SIG-M5 treated with dmso at 0.1 percent for 504 hours (cell line): ENCODE data around the gene ETNK2.
A peak's percentile ranks its signal among the peaks of the same experiment; 100 is the strongest.

ENCODE experiments used
- DNase-seq: peaks from one replicate; lab custom pipeline; 2025; ENCODE audit not compliant: unreplicated experiment; lab: John Stamatoyannopoulos, UW

Gene ETNK2, protein sequence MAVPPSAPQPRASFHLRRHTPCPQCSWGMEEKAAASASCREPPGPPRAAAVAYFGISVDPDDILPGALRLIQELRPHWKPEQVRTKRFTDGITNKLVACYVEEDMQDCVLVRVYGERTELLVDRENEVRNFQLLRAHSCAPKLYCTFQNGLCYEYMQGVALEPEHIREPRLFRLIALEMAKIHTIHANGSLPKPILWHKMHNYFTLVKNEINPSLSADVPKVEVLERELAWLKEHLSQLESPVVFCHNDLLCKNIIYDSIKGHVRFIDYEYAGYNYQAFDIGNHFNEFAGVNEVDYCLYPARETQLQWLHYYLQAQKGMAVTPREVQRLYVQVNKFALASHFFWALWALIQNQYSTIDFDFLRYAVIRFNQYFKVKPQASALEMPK

DNA sequence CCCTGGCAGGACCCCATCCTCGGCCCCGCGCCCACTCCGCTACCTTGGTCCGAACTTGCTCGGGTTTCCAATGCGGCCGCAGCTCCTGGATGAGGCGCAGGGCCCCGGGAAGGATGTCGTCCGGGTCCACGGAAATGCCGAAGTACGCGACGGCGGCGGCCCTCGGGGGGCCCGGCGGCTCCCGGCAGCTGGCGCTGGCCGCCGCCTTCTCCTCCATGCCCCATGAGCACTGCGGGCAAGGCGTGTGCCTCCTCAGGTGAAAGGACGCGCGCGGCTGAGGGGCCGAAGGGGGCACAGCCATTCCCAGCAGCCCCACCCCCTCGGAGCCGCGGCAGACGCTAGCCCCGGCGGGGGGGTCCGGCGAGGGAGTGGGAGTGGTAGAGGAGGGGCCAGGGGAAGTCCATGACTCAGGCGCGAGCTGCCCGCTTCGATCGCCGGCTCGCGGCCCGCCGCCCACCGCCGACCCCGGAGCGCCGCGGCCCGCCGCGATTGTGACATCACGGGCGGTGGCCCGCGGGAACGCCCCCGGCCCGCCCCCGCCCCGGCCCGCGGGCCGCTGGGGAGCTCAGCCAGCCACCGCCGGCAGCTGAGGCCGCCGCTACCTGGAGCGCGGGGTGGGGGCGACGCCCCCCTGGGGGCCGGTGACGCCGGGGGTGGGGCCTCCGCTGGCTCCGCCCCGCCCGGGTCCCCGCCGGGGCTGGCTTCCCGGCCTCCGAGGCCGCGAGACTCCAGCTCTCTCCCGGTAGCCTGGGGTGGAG, at the start of gene ETNK2:
Gene ETNK2 (minus strand): TSS at position 493 of the 758 bp plus-strand sequence. CDS start 192 bp downstream, at position 301.
- peak; percentile 21 for DNase-seq

- DNase-seq = no peak
Observed at GRCh38 chr1:204201348-204202040, 49.6 kb upstream of the ETNK2 start.

- no peak for DNase-seq
Observed at GRCh38 chr1:204199579-204199978, 47.7 kb upstream of the ETNK2 start.

- DNase-seq = peak; percentile 47
Observed at GRCh38 chr1:204198348-204199340, 46.8 kb upstream of the ETNK2 start.

GRCh38 chr1:204197068-204197467, 45.2 kb upstream of the ETNK2 start:
- DNase-seq = no peak

DNA sequence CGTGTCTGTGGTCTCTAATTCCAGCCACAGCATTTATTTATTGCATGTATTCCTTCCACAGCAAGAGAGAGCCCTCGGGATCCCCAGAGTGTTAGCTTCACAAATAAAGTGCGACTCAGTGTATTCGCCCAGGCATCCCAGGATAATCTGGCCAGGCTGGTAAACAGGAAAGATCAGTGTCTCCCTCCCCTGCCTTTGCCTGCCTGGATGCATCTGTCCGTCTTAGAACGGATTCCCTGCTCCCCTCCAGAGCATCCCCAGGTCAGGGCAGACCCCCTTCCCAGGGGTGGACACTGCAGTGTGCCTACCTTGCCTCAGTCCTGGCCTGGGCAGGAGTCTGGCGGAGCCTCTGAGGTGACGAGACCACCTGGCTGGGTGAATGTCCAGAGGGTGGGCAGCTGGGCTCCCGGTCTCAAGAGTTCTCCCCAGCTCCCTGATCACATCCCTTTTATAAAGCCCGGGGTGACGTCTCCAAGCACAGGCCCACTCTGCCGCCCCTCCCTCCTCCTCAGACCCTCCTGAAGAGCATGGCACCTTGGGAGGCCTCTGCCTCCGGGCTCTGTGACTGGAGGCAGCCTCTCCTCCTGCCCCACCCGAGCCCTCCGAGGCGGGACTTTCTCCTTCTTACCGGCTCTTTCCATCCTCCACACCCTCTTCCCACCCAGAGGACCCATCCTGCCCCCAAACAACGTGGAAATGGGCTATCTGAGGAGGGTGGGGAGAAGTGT, 44.4 kb upstream of the ETNK2 start, which contains the start of gene KISS1:
Gene KISS1 (minus strand): TSS at position 424 of the 728 bp plus-strand sequence. CDS start 3,615 bp downstream, outside the sequence.
- no peak for DNase-seq

- DNase-seq = no peak
Observed at GRCh38 chr1:204194771-204195170, 42.9 kb upstream of the ETNK2 start.

DNA sequence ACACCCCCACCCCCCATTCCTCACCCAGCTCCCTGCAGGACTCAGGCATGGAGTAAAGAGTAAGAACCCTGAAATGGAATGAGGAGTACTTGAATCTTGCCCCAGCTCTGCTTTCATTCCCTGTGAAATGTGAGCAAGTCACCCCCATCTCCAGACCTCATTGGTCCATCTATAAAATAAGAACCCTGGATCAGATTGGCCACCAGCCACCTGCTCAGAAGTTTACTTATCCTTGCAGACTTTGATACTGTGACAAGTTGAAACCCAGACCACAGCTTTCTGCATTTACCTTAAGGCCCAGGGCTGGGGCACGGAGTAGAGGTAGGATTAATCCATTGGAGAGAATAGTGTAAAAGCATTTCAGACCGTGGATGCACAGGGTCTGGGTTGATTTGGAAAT, 42.2 kb upstream of the ETNK2 start:
- DNase-seq = peak; percentile 15

DNA sequence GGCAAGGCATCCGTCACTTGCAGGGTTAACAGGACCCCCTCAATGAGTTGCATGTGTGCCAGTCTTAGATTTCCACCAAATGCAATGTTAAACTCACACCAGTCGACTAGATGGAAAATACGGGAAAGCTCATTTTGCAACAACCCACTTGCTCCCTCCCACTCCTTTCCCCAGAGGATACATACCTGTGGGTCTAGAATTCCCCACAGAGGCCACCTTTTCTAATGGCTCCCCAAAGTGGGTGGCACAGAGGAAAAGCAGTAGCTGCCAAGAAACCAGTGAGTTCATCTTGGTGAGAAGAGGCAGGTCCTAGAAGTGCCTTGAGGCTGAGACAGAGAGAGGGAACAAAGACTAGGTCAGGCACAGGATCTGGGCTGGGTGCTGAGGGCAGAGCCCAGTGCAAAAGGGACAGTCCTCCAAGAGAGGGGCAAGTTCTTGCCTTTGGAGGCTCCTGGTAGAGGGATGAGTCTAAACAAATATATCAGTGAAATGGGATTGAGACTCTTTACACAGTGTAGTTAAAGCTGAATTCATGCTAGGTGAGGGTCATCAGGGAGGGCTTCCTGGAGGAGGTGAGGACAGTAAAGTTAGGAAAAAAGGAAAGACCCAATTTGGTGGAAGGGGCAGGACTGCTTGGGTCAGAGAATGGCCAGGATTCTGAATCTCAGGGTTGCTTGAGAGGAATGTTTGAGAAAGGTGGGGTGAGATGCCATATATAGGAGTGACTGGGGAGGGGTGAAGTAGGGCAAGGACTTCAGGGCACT, 40.9 kb upstream of the ETNK2 start:
- no peak for DNase-seq

DNA sequence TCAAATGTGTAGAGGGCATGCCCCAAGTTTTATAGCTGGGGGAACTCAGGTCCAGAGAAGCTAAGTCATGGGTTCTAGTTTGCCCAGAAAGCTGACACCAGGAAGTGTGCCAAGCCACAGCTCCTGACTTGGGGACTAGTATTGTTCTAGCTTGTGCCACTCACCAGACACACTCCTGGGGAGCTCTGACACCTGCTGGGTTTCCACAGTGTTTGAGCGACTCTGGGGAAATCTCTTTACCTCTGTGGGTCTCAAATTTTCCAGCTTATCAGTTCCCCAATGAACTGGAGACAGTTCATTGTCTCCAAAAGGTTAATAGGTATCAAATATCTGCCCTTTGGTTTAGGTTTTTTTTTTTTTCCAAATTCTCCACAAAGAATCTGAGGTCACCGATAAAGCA, 40.2 kb upstream of the ETNK2 start:
- no peak for DNase-seq

GRCh38 chr1:204191456-204191855, 39.6 kb upstream of the ETNK2 start:
- no peak for DNase-seq

DNA sequence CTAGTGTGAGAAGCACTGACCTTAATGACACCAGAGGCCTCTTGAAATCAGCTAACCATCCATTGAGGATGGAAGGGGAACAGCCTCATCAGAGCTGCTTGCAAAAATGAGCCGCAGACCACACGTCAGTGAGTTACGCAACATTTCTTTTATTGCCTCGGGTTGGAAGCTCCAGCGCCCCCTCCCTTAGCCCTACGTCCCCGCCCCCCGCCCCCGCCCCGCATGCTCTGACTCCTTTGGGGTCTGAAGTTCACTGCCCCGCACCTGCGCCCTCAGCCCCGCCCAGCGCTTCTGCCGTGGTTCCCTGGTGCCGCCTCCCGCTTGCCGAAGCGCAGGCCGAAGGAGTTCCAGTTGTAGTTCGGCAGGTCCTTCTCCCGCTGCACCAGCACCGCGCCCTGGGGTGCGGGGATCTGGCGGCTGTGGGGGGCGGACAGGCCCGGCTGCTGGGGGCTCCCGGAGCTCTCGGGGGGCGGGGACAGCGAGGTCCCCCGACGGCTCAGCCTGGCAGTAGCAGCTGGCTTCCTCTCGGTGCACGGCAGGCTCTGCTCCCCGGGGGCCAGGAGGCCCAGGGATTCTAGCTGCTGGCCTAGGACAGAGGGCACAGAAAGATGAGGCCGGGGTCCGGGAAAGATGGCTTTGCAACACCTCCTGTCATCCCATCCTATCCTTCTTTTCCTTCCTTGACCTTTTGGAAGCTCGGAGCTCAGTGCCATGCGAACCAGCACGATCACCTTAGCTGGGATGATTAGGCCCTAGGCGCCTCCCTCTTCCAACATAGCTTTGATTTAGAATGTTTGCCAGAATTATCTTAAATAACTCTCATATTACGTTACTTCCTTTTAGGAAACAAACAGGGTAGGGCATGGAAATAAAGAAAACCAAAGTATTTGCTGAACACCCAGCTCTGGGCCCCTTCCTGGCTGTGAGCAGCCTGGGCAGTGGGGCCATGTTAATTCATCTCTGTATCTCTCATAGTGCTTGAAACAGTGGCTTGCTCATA, 38.7 kb upstream of the ETNK2 start:
- DNase-seq = peak; percentile 92

- no peak for DNase-seq
Observed at GRCh38 chr1:204188959-204189639, 37.3 kb upstream of the ETNK2 start.

- no peak for DNase-seq
Observed at GRCh38 chr1:204186597-204186996, 34.8 kb upstream of the ETNK2 start.

GRCh38 chr1:204181116-204181515, 29.3 kb upstream of the ETNK2 start:
- no peak for DNase-seq

DNA sequence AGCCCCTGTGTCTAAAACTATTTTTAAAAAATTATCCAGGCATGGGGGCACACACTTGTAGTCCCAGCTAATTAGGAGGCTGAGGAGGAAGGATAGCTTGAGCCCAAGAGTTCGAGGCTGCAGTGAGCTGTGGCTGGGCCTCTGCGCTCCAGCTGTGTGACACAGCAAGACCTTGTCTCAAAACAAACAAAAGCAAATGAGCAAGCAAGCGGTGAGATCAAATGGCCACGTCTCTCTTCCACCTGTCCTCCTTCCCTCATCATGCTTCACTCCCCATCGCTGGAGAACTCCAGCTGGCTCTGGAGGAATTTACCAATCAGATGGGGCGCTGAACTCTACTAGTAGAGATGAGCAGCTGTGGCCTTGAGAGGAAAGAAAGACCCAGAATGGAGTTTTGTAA, 28.3 kb upstream of the ETNK2 start:
- DNase-seq = no peak
